WTC11 (cell line): Measurements from ENCODE around the gene KCNIP2.

Source experiments
- CTCF ChIP-seq: fragments of 200-600 bp; IDR thresholded peaks from 2 replicates; pipeline ENCODE4 v1.8.0; 2022; ENCODE audit warnings: antibody characterized with exemption
- E2F4 ChIP-seq: sonication (generic); formaldehyde crosslinking; IDR thresholded peaks from 2 replicates; pipeline ENCODE4 v1.8.1; 2022; ENCODE audit warnings: low read depth, mild to moderate bottlenecking, moderate library complexity, missing genetic modification reagents, borderline replicate concordance
- USF2 ChIP-seq: sonication (generic); formaldehyde crosslinking; IDR thresholded peaks from 2 replicates; pipeline ENCODE4 v1.8.1; 2023; ENCODE audit warnings: mild to moderate bottlenecking, missing genetic modification reagents, moderate library complexity
- ZNF121 ChIP-seq: sonication (generic); formaldehyde crosslinking; IDR thresholded peaks from 2 replicates; pipeline ENCODE4 v1.8.0; 2023; ENCODE audit warnings: missing genetic modification reagents
- TF ChIP-seq, protein P1 (sequence below): fragments of 250-450 bp; sonication (Bioruptor Pico); IDR thresholded peaks from 2 replicates; pipeline ENCODE4 v1.9.0; 2021; ENCODE audit warnings: mild to moderate bottlenecking

DNA sequence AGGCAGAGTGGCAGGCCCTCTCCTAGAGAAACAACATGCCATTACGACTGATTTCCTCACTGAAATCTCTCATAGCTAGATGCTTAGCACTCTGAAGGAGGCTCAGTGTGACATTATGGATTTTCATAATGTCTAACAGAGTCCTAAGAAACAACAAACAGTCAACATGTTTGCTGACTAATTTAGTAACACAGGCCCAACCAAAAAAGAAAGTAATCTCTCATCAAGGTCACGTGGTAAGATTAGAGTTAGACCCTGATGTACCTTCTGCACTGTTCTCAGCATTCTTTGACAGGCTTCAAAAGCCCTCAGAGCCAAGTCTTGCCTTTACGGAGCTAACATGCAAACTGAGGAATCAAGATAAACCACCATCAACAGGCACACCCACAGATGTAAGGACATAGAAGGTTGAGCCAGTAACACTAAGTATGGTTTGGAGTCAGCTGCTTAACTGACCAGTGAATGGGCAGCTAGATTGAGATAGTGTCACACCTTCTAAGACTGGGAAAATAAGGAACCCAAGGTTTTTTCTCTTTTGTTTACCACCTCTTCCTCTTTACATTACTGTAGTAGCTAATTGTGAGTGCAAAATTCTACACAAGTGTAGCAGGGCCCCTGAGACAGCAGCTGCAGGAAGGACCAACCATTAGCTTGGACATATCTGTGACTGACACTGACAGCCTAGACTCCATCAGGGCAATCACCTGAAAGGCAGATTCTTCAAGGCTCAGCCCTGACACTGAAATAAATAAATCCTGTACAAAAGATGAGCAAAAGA lies 15.3 kb upstream of the KCNIP2 start:
- TF ChIP-seq, protein P1, sequence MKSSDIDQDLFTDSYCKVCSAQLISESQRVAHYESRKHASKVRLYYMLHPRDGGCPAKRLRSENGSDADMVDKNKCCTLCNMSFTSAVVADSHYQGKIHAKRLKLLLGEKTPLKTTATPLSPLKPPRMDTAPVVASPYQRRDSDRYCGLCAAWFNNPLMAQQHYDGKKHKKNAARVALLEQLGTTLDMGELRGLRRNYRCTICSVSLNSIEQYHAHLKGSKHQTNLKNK: no peak
- TF ChIP-seq CTCF (no peak), ZNF121 (no peak), USF2 (CRISPR knock-in tag) (no peak), E2F4 (CRISPR knock-in tag) (no peak)
